GM18519 (cell line): ENCODE data around the gene PLAC1.

Experiments used
- ATAC-seq: cut with Tn5 transposase; IDR thresholded peaks from one replicate; pipeline ENCODE4 v1.9.1; 2021; ENCODE audit warnings: mild to moderate bottlenecking, moderate library complexity; ENCODE audit not compliant: unreplicated experiment, low FRiP score

Gene PLAC1

GRCh38 chrX:134632355-134632754 is 25.9 kb downstream of the PLAC1 start:
- no peak for ATAC-seq

- ATAC-seq = no peak
Observed at GRCh38 chrX:134631426-134632346, 26.6 kb downstream of the PLAC1 start.

GRCh38 chrX:134628663-134629062 is 29.6 kb downstream of the PLAC1 start:
- ATAC-seq = no peak

GRCh38 chrX:134626434-134626833 is 31.8 kb downstream of the PLAC1 start:
- no peak for ATAC-seq

GRCh38 chrX:134625315-134625718 is 33.0 kb downstream of the PLAC1 start:
- ATAC-seq = no peak

- ATAC-seq = no peak
Observed at GRCh38 chrX:134624046-134624430, 34.2 kb downstream of the PLAC1 start.

- no peak for ATAC-seq
Observed at GRCh38 chrX:134623293-134624045, 34.8 kb downstream of the PLAC1 start.

- no peak for ATAC-seq
Observed at GRCh38 chrX:134622813-134623185, 35.5 kb downstream of the PLAC1 start.

GRCh38 chrX:134622056-134622812 is 36.0 kb downstream of the PLAC1 start:
- no peak for ATAC-seq

GRCh38 chrX:134619838-134620237 is 38.4 kb downstream of the PLAC1 start:
- ATAC-seq = no peak

- no peak for ATAC-seq
Observed at GRCh38 chrX:134613396-134613795, 44.9 kb downstream of the PLAC1 start.

- no peak for ATAC-seq
Observed at GRCh38 chrX:134608153-134608552, 50.1 kb downstream of the PLAC1 start.

- ATAC-seq = no peak
Observed at GRCh38 chrX:134607523-134607922, 50.7 kb downstream of the PLAC1 start.

- no peak for ATAC-seq
Observed at GRCh38 chrX:134604701-134605311, 53.5 kb downstream of the PLAC1 start.

- ATAC-seq = no peak
Observed at GRCh38 chrX:134603806-134604700, 54.2 kb downstream of the PLAC1 start.

- ATAC-seq = no peak
Observed at GRCh38 chrX:134602410-134602809, 55.9 kb downstream of the PLAC1 start.

GRCh38 chrX:134601240-134601765 is 57.0 kb downstream of the PLAC1 start:
- ATAC-seq = no peak

- ATAC-seq = no peak
Observed at GRCh38 chrX:134600714-134601113, 57.6 kb downstream of the PLAC1 start.

GRCh38 chrX:134599184-134599914 is 58.9 kb downstream of the PLAC1 start:
- no peak for ATAC-seq
